ENCODE data around the gene GKN2. TPM values are rescaled to one million over a fixed set of nuclear protein-coding genes. Genes with fewer than 3 reads are reported as not detected.

GKN2 gene
- total RNA-seq, 1 experiment from 2014 or later: not detected

GRCh38 chr2:68918497-68918896 is 34.2 kb downstream of the GKN2 start:
- Mint-ChIP-seq H3K4me3 (no peak overlapping the region), H3K4me1 (peaks cover 5% of the 10 kb centered on the region), H3K36me3 (no peaks in the 10 kb centered on the region), H3K9me3 (0 out of 2 replicates have a peak, but pooled peaks cover 3% of the 10 kb centered on the region), H3K27ac (no peak overlapping the region), H3K27me3 (ENCODE audit: low read depth) (no peaks in the 10 kb centered on the region; the same call in 1 of the 2 replicates)
- ChIA-PET CTCF (interaction anchor here (1.5 kb wide), 1 partner anchor 167 kb away, joined by 4 read pairs; no protein-coding TSS in a partner anchor), POLR2A (no interaction called here)
- TF ChIP-seq TCF7 (CRISPR knock-in tag; IDR thresholded peaks at IDR 0.05; ENCODE audit: low read depth): no peak
- TF ChIP-seq NR2C2 (CRISPR knock-in tag; IDR thresholded peaks at IDR 0.05): no peak
- no peak for TF ChIP-seq KAT7 (CRISPR knock-in tag; IDR thresholded peaks at IDR 0.05; ENCODE audit: borderline replicate concordance)
- no peak for TF ChIP-seq ZNF121 (CRISPR knock-in tag; IDR thresholded peaks at IDR 0.05)
- no peak for TF ChIP-seq ZNF532 (CRISPR knock-in tag; IDR thresholded peaks at IDR 0.05; ENCODE audit: borderline replicate concordance)
- TF ChIP-seq HMGXB4 (CRISPR knock-in tag; IDR thresholded peaks at IDR 0.05): no peak
- no peak for TF ChIP-seq MAX (CRISPR knock-in tag; IDR thresholded peaks at IDR 0.05)
- TF ChIP-seq CDX4 (CRISPR knock-in tag; IDR thresholded peaks at IDR 0.05; ENCODE audit: borderline replicate concordance): no peak
- no peak for TF ChIP-seq ZNF396 (CRISPR knock-in tag; IDR thresholded peaks at IDR 0.05; ENCODE audit: borderline replicate concordance)
- TF ChIP-seq GRHL2 (CRISPR knock-in tag; IDR thresholded peaks at IDR 0.05; ENCODE audit: insufficient replicate concordance, severe bottlenecking): no peak
- no peak for TF ChIP-seq CREM (CRISPR knock-in tag; IDR thresholded peaks at IDR 0.05)
- TF ChIP-seq STAT6 (CRISPR knock-in tag; conservative IDR thresholded peaks at IDR 0.05; ENCODE audit: low read depth): no peak
- no peak for TF ChIP-seq AR (CRISPR knock-in tag; IDR thresholded peaks at IDR 0.05)
- TF ChIP-seq AFF4 (CRISPR knock-in tag; IDR thresholded peaks at IDR 0.05; ENCODE audit: borderline replicate concordance): no peak
- no peak for TF ChIP-seq USF2 (CRISPR knock-in tag; IDR thresholded peaks at IDR 0.05)
- TF ChIP-seq ZNF512 (CRISPR knock-in tag; IDR thresholded peaks at IDR 0.05; ENCODE audit: borderline replicate concordance): no peak
- ATAC-seq (no peak), DNase-seq (ENCODE audit: low spot score) (no peak)

Measured in WTC11 (cell line).